ENCODE data around the gene EDRF1.
A peak's percentile ranks its signal among the peaks of the same experiment; 100 is the strongest.

GRCh38 chr10:125719173-125720001 is at the start of gene EDRF1:
- TF ChIP-seq POLR2A (IDR thresholded peaks at IDR 0.05), result peak; percentile 66 to 73
- TF ChIP-seq CTCF (IDR thresholded peaks at IDR 0.05), result no peak
